G401.6 (cell line): ENCODE data around the gene FAM193A.
"Not testable (repeated sequence)": the region's sequence is repeated elsewhere in the genome, so short reads cannot be mapped to it uniquely, and the experiment has no call there.

ENCODE experiments used
- FAIRE-seq: peaks from 2 replicates; lab custom pipeline; 2012; peaks lifted over from hg19 to GRCh38; lab: Jason Lieb, UNC

The FAM193A gene

DNA sequence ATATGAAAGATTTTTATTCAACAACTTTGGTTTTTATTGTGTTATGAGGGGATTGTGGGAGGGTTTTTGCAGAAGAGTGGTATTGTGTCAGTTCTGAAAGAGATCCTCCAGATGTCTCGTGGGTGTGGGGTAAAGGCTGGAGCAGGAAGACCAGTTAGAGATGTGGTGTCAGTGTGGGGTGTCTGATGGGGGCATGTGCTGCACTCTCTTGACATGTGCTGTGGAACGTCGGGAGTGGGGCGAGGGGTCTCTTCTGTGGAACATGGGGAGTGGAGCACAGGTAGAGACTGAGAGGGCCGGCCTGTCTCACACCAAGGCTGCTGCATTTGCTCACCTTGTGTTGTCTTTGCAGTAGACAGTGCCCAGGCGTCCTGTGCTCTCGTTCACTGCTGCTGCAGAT is 37.6 kb downstream of the FAM193A start:
- no peak for FAIRE-seq

DNA sequence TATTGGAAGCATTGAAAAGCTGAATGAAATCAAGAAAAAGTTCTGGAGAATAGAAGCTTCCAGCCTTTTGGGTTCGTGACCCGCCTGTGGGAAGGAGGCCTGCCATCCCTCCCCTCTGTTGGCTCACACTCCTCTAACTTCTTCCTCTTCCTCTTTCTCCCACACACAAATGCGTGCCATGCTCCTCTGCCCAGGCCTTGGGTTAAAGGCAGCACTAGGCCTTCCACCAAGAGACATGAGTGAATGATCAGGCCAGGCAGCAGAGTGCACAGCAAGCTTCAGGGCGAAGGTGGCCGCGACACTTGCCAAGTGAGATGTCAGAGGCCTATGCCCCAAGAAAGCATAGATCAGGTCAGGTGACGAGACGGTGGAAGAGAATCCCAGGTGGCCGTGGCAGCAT is 38.4 kb downstream of the FAM193A start:
- FAIRE-seq = no peak

DNA sequence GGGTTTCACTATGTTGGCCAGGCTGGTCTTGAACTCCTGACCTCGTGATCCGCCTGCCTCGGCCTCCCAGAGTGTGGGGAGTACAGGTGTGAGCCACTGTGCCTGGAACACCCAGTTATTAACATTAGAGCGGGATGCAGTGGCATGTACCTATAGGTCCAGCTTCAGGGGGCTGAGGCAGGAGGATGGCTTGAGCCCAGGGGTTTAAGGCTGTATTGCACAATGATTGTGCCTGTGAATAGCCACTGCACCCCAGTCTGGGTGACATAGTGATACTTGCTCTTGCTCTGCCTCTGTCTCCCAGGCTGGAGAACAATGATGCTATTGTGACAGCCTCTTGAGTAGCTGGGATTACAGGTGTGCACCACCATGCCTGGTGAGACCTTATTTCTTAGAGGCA is 39.8 kb downstream of the FAM193A start:
- no peak for FAIRE-seq

DNA sequence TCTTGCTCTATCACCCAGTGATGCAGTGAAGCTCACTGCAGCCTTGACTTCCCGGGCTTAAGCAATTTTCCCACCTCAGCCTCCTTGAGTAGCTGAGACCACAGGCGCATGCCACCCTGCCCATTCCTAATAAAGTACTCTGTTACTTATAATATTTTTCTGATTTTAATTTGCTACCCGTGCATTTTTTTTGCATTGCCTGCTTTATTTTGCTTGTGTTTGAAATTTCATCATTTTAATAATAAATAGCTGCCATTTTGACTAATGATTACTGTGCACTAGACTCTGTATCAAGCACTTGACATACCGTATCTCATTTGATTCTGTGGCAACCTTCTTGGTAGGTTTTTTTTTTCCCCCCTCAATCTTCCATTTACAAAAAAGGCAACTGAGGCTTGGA is 41.7 kb downstream of the FAM193A start:
- FAIRE-seq = no peak

DNA sequence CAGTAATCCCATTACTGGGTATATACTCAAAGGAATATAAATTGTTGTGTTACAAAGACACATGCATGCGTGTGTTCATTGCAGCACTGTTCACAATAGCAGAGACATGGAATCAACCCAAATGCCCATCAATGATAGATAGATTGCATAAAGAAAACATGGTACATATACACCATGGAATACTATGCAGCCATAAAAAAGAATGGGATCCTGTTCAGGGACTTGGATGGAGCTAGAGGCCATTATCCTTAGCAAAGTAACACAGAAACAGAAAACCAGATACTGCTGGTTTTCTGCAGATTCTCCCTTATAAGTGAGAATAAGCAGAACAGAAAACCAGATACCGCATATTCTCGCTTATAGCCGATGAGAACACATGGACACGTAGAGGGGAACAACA is 43.5 kb downstream of the FAM193A start:
- FAIRE-seq = no peak

DNA sequence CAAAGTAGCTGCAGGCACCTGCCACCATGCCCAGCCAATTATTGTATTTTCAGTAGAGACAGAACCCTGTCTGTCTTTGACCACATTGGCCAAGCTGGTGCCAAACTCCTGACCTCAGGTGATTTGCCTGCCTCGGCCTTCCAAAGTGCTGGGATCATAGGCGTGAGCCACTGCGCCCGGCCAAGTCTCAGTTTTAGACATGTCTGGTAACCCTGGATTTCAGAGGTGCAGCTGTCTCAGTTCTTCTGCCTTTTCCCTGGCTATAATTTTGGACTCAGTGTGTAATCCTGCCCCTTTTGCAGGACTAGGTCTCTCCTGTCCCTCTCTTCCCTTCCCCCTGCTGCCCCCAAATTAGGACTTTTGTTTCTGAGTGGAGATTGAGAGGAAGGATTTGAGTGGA is 46.6 kb downstream of the FAM193A start:
- FAIRE-seq = no peak

DNA sequence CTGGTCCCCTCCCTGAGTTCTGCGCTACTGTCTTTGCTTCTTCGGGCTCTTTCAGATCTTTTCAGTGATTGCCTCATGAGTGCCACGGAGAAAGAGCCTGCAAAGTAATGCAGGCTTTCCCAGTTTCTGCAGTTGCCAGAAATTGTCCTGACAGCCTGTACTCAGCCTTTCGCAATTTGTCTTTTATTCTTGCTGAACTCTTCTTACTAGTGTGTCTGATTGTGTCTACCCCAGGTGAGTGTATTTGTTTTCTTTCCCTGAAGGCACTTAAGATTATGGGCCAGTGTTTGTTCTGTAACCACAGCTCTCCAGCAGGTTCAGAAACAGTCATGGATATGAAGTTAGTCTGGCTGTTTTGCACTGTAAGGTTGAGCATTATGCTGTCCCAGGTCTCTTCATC is 47.1 kb downstream of the FAM193A start:
- FAIRE-seq = no peak

DNA sequence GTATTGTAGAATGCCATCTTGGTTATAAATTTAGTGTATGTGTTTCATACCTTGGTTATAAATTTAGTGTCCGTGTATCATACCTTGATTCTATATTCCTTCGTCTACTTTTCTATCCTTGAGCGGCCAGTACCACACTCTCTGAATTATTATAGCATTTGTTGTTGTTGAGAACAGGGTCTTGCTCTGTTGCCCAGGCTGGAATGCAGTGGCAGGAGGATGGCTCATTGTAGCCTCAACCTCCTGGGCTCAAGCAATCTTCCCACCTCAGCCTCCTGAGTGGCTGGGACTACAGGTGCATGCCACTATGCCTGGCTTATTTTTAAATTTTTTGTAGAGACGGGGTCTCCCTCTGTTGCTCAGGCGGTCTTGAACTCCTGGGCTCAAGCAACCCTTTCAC is 50.1 kb downstream of the FAM193A start:
- no peak for FAIRE-seq

DNA sequence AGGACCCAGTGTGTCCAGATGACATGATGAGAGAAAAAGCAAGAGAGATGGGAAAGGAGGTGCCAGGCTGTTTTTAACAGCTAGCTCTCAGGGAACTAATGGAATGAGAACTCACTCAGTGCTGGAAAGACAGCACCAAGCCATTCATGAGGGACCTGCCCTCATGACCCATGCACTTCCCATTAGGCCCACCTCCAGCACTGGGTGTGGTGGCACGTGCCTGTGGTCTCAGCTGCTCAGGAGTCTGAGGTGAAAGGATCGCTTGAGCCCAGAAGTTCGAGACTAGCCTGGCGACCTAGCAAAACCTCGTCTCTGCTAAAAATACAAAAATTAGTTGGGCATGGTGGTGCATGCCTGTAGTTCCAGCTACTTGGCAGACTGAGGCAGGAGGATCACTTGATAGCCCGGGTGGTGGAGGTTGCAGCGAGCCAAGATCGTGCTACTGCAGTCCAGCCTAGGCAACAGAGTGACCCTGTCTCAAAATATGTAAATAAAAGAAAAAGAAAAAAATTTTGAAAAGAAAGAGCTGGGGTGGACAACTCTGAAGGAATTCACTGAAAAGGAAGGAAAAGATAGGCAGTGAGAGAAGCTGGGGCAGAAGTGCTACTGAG is 50.9 kb downstream of the FAM193A start:
- FAIRE-seq = no peak

DNA sequence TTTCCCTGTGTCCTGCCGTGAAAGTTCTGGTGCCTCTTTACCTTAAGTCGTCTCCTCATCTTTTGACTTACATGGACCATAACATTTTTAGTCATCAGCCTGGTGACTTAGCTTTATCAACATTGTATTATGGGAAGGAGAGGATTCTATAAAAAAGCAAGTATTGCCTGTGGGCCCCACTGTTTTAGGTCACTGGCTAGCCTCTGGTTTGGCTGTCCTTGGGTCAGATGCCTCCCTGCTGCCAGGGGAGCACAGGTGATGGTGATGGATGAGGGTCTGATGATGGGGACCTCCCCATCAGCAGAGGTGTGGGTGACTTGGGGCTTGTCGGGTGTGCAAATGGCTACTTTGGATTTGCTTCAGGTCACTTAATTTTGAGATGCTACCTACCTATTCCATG is 51.8 kb downstream of the FAM193A start:
- no peak for FAIRE-seq

DNA sequence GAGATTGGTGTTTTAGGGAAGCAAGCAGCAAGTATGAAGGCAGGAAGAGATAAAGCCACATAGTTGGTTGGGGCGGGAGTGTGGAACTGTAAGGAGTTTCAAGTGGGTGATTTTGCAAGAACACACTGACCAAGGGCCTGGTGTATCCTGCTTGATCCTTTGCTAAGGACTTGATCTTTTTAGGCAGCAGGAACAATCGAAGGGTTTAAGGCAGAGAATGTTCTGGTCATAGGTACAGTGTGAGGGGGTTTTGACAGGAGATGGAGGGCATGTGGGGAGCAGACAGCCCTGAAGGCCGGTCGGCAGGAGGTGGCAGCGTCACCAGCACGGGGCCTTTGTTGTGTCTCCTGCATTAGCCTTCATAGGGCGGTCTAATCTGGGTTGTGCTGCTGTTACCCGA is 54.7 kb downstream of the FAM193A start:
- FAIRE-seq = no peak

DNA sequence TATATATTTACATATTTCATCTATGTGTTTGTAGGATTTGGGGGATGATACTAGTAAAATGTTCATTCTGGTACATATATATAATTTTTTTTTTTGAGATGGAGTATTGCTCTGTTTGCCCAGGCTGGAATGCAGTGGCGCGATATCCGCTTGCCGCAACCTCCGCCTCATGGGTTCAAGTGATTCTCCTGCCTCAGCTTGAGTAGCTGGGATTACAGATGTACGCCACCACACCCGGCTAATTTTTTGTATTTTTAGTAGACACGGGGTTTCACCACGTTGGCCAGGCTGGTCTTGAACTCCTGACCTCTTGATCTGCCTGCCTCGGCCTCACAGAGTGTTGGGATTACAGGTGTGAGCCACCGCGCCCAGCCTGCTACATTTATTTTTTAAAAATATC is 55.6 kb downstream of the FAM193A start:
- not testable (repeated sequence) for FAIRE-seq

DNA sequence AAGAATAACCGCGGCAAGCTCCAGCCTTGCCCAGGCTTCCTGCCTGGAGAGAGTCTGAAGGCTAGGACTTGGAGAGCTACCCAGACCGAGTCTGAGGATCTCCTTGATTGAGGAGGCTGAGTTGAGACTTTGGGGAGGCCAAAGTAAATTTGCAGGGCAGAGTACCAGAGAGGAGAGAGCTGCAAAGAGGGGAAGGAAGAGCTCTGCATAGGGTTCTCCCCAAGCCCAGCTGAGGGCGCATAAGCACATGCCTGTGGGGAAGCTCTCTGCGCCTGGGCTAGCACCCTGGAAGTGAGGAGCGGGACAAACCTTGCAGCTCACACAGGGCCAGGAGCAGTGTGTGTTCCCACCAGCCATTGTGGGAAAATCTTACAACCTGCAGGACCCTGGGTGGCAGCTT is 56.1 kb downstream of the FAM193A start:
- FAIRE-seq = no peak

DNA sequence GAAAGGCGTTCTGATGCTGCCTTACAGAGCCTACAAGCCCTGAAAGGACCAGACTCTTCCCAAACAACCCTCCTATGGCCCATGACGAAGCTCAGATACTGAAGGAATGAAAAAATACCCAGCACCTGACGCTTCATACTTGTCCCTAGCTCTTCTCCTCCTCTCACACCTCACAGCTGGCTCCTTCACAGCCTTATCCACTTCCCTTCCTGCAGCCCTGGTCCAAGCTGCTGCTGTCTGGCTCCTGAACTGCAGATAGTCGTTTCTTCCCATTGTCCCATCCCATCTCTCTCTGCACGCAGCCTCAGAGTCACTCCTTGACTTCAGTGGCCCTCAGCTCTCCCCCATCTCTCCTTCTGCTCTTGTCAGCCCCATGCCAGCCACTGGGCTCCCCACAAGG is 56.6 kb downstream of the FAM193A start:
- FAIRE-seq = no peak

DNA sequence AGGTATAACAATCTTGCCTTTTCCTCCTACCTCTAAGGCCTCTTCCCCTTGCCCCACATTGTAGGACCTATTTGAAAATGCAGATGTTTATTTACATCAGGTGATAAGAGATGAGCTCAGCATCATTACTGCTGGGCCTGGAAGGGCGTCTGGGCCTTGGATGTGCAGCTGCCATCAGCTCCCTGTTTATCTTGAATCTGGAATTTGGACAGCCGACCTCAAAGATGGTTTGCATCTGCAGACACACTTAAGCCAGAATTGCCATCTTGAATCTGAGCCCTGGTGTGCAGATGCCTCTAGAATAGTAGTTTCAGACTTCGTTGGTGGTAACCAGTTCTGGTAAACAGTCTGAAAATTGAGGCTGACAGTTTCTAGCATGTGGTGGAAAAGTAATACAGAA is 59.0 kb downstream of the FAM193A start:
- FAIRE-seq = no peak

DNA sequence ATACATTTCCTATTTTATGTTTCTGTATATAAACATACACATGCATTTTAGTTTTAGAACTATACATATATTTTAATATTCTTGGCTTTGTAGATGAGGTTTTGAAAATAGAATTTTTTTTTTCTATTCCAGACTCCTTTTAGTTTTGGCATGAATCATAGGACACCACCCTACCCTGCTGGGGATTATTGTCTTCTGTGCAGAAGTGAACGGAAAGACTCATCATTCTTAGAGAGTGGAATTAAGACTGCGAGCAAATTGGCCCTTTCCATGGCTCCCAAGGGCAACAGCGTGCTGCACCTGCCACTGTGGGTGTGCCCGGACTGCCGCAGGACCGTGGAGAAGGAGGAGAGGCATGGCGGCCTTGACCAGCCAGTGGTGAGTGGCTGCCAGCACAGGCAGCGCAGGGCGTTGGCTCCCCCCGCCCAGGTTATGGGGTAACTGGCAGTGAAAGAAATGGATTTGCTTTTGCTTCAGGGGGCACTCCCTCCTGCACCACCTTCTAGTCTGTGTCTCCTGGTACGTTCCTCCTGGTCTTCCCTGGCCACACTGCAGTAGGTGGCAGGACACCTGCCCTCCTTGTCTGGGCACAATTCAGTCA is 59.6 kb downstream of the FAM193A start:
- no peak for FAIRE-seq

DNA sequence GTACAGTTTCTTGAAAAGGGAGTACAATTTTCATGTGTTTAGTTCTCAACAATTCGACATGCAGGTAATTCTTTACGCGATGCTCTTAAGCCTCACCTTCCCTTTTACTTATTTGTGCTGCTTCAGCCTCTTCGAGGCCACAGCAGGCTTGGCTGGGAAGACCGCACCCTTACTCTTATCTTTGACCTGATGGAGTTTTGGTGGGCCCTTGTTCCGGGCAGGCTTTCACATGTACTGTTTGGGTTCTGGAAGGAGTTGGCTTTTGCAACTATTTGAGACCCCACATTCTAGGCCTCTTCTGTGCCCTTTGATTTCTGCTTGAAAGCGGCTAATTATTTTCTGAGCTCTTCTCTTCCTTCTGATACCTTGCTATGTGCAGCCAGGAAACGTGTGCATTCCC is 60.2 kb downstream of the FAM193A start:
- FAIRE-seq = no peak

DNA sequence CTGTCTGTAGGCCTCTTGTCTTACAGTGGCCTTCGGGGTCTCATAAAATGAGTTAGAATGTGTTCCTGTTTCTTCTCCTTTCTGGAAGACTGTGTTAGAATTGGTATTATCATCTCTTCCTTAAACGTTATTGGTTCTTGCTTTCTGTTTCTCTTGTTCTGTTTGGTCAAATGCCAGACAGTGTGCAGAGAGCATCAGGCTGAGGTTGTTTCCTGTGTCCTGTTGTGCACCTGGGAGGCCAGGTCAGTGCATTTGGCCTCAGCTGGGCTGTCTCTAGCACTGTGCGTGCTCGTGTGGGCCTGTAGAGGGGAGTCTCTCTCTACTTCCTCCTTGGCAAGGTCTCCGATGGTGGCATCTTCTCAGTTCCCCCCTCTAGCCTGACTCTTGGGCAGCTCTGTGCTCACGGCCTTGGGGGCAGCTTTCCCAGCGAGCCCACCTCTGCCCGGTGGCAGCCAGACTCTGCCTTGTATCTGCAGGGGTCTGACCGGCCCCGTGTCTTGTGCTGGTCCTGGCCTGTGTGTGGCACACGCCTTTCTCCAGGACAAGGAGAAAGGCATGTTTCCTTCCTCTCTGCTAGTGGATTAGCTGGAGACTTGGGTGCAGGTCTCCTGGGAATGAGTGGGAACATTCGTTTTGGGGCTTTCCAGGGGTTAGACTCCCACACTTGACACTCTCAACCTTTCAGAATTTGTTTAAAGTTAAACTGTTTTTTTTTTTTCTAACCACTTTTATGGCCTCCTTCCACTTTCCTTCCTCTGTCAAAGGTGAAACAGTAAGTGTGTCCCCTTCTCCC is 62.3 kb downstream of the FAM193A start:
- FAIRE-seq = no peak

DNA sequence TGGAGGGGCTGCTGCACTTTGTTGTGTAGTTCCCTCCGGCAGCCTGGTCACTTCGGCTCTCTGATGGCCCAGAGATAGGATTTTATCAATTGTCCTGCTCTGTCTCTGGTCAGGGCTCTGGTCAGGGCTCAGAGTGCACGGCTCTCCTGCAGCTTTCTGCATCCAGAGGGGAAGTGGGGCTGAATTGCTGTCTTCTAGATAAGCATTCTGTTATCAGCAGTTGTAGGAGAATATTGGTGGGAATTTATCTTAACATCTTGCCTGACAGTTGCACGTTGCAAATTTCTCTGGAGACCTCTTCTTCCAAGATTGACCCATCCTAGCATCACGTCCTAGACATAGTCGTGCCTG is 62.8 kb downstream of the FAM193A start:
- no peak for FAIRE-seq

DNA sequence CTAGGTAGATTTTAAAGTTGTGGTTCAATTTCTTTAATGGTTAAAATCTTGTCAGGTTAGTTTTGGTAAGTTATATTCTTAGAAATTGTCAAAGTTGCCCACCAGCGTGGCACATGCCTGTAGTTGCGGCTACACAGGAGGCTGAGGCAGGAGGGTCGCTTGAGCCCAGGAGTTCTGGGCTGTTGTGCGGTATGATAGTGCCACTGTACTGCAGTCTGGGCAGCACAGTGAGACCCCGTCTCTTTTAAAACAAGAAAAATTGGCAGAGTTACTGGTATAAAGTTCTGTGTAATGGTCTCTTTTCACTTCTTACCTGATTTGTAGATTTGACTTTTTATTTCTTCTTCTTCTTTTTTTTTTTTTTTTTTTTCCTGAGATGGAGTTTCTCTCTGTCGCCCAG is 64.4 kb downstream of the FAM193A start:
- no peak for FAIRE-seq

DNA sequence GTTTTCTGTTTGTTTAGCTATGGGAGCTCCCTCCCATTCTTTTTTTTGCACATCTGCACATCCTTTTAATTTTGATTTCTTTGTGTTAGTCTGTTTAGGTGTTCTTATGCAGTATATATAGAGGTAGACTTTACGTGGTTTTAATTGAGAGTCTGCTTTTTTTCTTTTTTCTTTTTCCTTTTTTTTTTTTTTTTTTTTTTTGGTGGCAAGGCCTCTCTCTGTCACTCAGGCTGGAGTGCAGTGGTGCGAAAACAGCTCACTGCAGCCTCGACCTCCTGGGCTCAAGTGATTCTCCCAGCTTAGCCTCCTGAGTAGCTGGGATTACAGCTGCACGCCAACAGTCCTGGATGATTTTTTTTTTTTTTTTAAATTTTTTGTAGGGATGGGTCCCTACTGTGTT is 68.2 kb downstream of the FAM193A start:
- FAIRE-seq = no peak

DNA sequence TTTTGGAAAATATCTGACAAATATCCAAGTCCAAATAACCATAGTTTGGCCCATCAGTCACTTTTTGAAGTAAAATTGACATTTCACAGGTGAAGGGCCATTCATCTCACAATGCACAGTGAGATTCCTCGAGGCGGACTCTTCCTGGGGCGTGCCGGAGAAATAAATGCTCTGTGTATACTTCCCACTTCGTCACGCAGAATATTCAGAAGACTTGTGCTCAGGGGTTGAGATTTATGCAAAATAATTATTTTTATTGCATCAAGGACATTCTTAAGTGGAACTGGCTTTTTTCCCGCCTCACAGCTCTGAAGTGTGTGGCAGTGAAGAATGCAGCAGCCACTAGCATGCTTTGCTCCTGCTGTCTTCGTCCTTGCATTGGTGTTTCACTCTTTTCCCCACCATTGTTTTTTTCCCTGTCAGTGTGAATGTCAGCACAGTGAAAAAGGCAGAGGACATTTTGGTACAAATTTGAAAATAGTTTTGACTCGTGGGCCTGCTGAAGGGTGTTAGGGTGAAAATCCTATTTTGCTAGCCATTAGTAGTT is 70.6 kb downstream of the FAM193A start:
- no peak for FAIRE-seq

DNA sequence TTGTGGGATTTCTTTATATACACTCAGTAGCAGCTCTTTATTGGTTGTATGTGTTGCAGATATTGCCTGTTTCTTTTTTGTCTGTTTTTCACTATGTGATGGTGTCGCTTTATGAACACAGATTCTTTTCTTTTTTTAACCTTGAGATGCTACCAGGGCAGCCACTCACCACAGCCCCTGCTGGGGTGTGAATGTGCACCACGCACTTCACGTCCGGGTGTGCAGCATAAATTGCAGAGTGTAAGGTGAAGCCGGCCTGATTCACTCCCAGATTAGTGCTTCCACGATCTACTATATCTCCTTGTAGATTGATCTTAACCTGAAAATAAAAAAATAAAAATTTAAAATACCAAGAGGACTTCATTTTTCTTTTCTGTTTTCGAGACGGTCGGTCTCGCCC is 71.4 kb downstream of the FAM193A start:
- no peak for FAIRE-seq

DNA sequence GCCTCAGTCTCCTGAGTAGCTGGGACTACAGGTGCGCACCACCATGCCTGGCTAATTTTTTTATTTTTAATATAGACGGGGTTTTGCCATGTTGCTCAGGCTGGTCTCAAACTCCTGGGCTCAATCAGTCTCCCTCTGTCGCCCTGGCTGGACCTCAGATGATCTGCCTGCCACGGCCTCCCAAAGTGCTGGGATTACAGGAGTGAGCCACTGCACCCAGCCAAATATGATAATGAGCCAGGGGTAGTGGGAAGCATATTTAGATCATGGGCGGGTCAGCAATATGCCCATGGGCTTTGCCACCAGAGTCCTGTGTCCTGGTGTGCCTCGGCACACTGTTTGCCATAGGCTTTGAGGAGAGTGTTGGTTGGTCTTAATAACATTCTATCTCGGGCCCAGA is 71.8 kb downstream of the FAM193A start:
- no peak for FAIRE-seq
